Suppressor macrophage (primary cell): ENCODE measurements around the gene TEX30.
"Not testable (repeated sequence)": the region's sequence is repeated elsewhere in the genome, so short reads cannot be mapped to it uniquely, and the experiment has no call there.

Experiments used
- DNase-seq, 4 experiments: peaks; one replicate each; pipeline ENCODE4 v3.0.0-alpha.2; 2020 to 2022
- total RNA-seq, 17 experiments: gene quantifications; one replicate each; lab custom pipeline; 2026; ENCODE audit warnings: mixed read lengths in 6 of 17, inconsistent platforms in 3 of 17; lab: John Stamatoyannopoulos, UW

The TEX30 gene
- total RNA-seq, result 4.5 to 17.1 (median 9.9) reads per million in 17 experiments

DNA sequence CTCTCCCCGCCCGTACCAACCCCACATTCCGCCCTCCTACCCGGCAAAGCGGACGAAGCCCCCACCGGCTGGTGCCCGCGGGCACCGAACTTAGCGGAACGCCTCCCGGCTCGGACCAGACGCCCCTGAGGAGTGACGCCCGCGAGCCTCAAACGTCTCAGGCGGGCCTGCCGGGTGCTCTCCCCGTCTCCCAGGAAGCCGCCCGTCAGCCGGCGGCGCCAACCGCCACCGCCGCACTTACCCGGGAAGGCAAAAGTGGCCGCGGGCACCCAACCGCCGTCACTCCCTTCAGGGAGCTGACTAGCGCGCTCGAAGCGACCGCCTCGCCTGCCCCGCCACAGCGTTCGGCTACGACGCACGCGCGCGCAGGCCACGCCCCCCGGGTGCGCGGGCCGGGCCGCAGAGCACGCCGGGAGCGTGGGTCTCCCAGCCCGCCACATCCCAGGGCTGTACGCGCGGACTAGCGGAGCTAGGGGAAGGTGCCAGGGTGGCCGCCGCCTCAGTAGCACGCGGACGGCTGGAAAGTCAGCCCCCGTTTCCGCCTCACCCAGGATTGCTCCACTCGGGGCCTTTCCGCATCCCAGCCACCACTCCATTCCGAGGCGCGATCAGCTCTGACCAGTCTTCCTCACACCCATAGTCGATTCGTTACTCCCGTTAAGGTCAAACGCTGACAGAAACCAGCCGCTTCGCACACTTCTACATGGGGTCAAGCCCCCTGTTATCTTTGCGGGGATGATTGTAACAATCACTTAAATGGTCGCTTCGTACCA lies at the start of gene TEX30:
TSS of gene TEX30 (minus strand) at position 346 of the 773 bp plus-strand sequence. CDS start 3,760 bp downstream, outside the sequence.
- peak; percentile 93 to 97 (median 96) for DNase-seq

- no peak for DNase-seq
Observed at GRCh38 chr13:102817907-102818306, 44.3 kb upstream of the TEX30 start.

DNA sequence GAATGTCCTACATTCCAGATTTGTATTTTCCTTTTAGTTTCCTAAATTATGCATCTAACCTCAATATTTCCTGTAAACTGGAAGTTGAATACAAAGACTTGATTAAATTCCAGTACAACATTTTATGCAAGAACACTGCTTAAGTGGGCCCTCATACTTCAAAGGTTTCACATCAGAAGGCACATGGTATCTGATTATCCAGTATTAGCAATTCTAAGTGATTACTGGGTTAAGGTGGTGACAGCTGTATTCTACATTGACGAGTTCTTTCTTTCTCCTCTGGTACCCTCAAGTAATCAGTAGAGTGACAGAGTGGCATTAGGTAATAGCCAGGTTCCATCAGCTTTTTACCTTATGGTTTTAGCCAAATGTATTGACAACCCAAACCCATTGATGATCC lies 43.7 kb upstream of the TEX30 start:
- DNase-seq, result no peak

GRCh38 chr13:102816708-102817107 lies 43.1 kb upstream of the TEX30 start:
- no peak for DNase-seq

GRCh38 chr13:102815788-102816187 lies 42.2 kb upstream of the TEX30 start:
- DNase-seq, result no peak

DNA sequence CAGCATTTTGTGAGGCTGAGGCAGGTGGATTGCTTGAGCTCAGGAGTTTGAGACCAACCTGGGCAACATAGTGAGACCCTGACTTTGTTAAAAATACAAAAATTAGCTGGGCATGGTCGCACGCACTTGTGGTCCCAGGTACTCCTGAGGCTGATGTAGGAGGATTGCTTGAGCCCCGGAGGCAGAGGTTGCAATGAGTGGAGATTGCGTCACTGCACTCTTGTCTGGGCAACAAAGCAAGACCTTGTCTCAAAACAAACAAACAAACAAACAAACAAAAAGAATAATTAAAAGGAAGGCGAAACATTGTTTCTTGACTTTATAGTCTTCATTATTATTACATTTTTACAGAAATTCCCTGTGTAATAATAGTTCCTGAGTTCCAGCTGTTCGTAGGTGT lies 41.2 kb upstream of the TEX30 start:
- no peak for DNase-seq

DNA sequence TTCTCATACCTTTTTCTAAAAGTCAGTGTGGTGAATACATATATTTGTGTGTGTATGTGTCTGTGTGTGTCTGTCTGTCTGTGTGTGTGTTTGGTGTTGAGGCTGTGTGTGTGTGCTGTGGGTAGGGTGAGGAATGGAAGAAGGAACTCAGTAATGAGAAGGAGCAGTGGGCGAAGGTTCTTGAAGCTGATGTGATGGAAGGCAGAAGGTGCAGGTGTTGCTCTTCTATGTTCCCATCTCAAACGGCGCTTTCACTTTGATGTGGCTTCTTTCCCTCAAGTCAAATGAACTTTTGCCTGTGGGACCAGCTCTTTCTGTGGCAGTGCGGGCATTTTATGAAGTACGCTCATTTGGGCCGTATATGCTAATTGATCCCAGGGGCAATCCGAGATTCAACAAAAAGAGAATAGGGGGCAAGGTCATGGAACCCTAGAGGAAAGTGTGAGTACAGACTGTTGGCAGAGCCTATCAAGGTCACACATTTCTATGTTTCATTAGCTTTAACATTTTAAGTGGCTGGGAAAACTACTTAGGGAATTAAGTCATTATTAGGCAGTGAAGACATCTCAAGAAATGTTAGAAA lies 40.5 kb upstream of the TEX30 start:
- DNase-seq, result no peak

GRCh38 chr13:102812611-102813287 lies 39.2 kb upstream of the TEX30 start:
- DNase-seq, result no peak

DNA sequence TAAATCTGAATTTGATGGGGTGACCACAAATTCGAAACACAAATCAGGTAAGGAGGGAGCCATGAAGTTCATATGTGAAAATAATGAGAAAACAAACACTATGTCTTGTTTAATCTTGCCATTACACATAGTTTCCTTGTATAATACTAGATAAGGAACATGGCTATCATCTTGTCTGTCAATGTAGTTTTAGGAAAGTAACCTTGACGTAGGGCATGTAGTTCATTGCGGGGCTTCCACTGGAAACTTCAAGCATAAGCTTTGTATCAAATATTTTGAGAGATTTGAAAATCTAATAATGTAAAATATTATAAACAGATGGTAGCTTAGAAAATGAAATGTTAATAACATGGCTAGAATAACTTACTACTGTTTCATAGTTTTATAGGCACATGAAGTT lies 34.1 kb upstream of the TEX30 start:
- DNase-seq, result no peak

DNA sequence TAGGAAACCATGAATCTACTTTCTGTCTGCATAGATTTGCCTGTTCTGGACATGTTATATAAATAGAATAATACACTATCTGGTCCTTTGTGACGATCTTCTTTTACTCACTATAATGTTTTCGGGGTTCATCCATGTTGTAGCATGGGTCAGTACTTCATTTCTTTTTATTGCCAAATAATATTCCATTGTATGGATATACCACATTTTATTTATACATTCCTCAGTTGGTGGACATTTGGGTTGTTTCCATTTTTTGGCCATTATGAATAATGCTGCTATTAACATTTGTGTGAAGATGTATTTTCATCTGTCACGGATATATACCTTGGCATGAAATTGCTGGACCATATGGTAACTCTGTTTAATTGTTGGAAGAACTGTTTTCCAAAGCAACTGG lies 32.1 kb upstream of the TEX30 start:
- DNase-seq, result no peak

- peak; percentile 84 to 93 (median 88) for DNase-seq
Observed at GRCh38 chr13:102800145-102801041, 26.8 kb upstream of the TEX30 start.

GRCh38 chr13:102799426-102800144 lies 26.0 kb upstream of the TEX30 start:
- DNase-seq, result peak; percentile 15 to 58 (median 28)

GRCh38 chr13:102798581-102799425 lies 25.2 kb upstream of the TEX30 start, which contains the start of the genes BIVM and POGLUT2:
TSS of gene BIVM (plus strand) at chr13:102799119. CDS start at chr13:102807268, 8,149 bp downstream.
TSS of gene POGLUT2 (minus strand) at chr13:102798976. CDS start at chr13:102798670, 306 bp downstream.
- peak; percentile 89 to 95 (median 92) for DNase-seq

DNA sequence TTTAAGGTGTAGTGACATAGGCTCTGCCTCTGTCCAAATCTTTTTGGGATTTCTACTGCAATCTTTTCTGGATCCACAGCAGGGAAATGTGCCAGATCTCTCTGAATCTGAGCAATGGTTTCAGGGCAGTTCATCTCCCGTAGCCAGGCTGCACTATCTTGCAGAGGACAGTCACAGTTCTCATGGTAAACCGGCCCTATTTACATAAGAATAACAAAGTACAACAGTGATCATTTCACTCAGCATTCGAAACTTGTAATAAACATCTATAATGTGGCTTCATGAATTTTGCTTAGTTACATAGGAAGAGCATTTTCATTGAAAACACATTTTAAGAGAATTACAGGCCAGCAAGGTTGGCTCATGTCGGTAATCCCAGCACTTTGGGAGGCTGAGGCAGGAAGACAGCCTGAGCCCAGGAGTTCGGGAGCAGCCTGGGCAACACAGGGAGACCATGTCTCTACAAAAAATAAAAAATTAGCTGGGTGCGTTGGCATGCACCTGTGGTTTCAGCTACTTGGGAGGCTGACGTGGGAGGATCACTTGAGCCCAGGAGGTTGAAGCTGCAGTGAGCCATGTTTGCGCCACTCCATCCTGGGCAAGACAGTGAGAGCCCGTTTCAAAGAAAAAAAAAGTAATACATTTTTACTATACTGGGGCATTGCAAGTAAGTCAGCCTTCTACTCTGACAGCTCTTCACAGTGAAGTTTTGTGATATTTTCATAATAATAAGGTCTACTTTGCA lies 20.2 kb upstream of the TEX30 start:
- no peak for DNase-seq

GRCh38 chr13:102792396-102792795 lies 18.8 kb upstream of the TEX30 start:
- DNase-seq, result no peak

- DNase-seq, result no peak
Observed at GRCh38 chr13:102788683-102789082, 15.1 kb upstream of the TEX30 start.

GRCh38 chr13:102784483-102784882 lies 10.9 kb upstream of the TEX30 start:
- DNase-seq, result no peak

DNA sequence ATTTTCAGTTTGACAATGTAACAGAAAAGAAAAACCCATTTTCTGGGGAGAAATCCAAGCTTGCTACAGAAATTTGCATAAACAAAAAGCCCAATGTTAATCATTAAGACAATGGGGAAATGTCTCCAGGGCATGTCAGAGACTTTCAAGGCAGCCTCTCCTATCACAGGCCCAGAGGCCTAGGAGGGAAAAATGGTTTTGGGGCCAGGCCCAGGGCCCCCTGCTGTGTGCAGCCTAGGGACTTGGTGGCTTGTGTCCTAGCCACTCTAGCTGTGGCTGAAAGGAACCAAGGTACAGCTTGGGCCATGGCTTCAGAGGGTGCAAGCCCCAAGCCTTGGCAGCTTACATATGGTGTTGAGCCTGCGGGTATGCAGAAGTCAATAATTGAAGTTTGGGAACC lies 8.0 kb upstream of the TEX30 start:
- DNase-seq, result no peak

DNA sequence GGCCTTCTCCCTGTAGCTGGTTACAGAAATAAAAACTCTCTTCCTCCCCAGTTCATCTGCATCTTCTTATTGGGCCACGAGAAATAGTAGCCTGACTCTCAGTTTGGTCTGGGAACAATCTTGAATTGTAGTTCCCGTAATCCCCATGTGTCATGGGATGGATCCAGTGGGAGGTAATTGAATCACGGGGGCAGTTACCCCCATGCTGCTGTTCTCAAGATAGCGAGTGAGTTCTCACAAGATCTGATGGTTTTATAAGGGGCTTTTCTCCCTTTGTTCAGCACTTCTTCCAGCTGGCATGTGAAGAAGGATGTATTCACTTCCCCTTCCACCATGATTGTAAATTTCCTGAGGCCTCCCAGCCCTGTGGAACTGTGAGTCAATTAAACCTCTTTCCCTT lies 7.1 kb upstream of the TEX30 start:
- DNase-seq, result not testable (repeated sequence)
